H1 (cell line): ENCODE data around the gene RAPGEF5. TPM values are rescaled to one million over a fixed set of nuclear protein-coding genes. Genes with fewer than 3 reads are reported as not detected.

Experiments
- CBX5 ChIP-seq: fragments of 300-800, 300-1000 bp; sonication (generic); IDR thresholded peaks from 2 replicates; pipeline ENCODE4 v1.7.1; 2016; ENCODE audit warnings: antibody characterized with exemption, low read length, low read depth
- SAP30 ChIP-seq: fragments of 300-600 bp; sonication (generic); IDR thresholded peaks from 2 replicates; pipeline ENCODE4 v1.7.1; 2012; ENCODE audit warnings: low read length, moderate library complexity, mild to moderate bottlenecking, inconsistent platforms; ENCODE audit not compliant: insufficient read depth, insufficient replicate concordance
- TBP ChIP-seq: IDR thresholded peaks from 2 replicates; pipeline ENCODE4 v1.6.1; 2011; ENCODE audit warnings: low read depth, low read length, improper control_type of control experiment
- TEAD4 ChIP-seq: IDR thresholded peaks from 2 replicates; pipeline ENCODE4 v1.6.1; 2012; ENCODE audit warnings: low read depth, low read length, inconsistent platforms, mixed read lengths
- polyA plus RNA-seq, 7 experiments: library from polyadenylated mRNA; depleted of rRNA in 3 of 7; stranded (reverse) in 5 of 7; unstranded in 2 of 7; fragments of >200 nt in 5 of 7; fragments of 200-250 nt in 2 of 7; gene quantifications; 1 replicate in 5 of 7; 2 replicates in 1 of 7; 4 replicates in 1 of 7; pipeline versions ENCODE4 v1.2.1 to v1.2.3, GENCODE V29; 2011 to 2013; ENCODE audit warnings: missing spikeins in 2 of 7, mixed read lengths in 2 of 7
- total RNA-seq: library from RNA; stranded (reverse); fragmentation: NEBNext Ultra II Directional; extraction: Animal tissue kit (Norgen Biotek cat#: 25700); gene quantifications from 2 replicates; pipeline ENCODE4 v1.2.1, GENCODE V29; 2021

The RAPGEF5 gene
- total and polyA plus RNA-seq, 2 of the 8 experiments (the other 6 are each of a cell fraction or from before 2014, with no cell fraction given): 4.4 to 22.9 TPM

GRCh38 chr7:22210355-22210754 is 146.6 kb downstream of the RAPGEF5 start (continued):
- no peak for TF ChIP-seq SAP30
- no peak for TF ChIP-seq TBP
- no peak for TF ChIP-seq TEAD4
- no peak for TF ChIP-seq CBX5
